ENCODE results near the gene UQCRC1.

Gene UQCRC1

GRCh38 chr3:48576647-48577046, 32.8 kb downstream of the UQCRC1 start:
- Histone ChIP-seq H3K4me2 (ENCODE audit: low read depth, low read length) (no peak overlapping the region), H3K36me3 (replicated peaks; ENCODE audit: insufficient read depth, low read length) (no peaks in the 10 kb centered on the region), H3K4me3 (ENCODE audit: low read length) (no peak overlapping the region)

GRCh38 chr3:48575366-48575765, 34.1 kb downstream of the UQCRC1 start:
- H3K9me2 ChIP-seq (replicated peaks; ENCODE audit: insufficient read depth, low read length): no peaks in the 10 kb centered on the region
- TF ChIP-seq EZH2 (optimal IDR thresholded peaks at IDR 0.05; ENCODE audit: low read depth, low read length) (no peak), EZH2phosphoT487 (IDR thresholded peaks at IDR 0.05; ENCODE audit: low read length) (no peak), CTCF (IDR thresholded peaks at IDR 0.05; ENCODE audit: low read length) (no peak)
- no peak overlapping the region for H2AFZ ChIP-seq (ENCODE audit: low read length)
- no peaks in the 10 kb centered on the region for H3K4me1 ChIP-seq (ENCODE audit: low read length)
- H3F3A ChIP-seq (ENCODE audit: insufficient read depth, low read length): no peaks in the 10 kb centered on the region
- H3K36me3 ChIP-seq (replicated peaks; ENCODE audit: insufficient read depth, low read length): no peaks in the 10 kb centered on the region
- no peak overlapping the region for H3K9ac ChIP-seq (ENCODE audit: low read length)
- no peaks in the 10 kb centered on the region for H3K79me2 ChIP-seq (ENCODE audit: low read length)
- H3K9me3 ChIP-seq (replicated peaks; ENCODE audit: insufficient read depth, low read length): no peaks in the 10 kb centered on the region
- H3K4me2 ChIP-seq (ENCODE audit: low read depth, low read length): no peak overlapping the region
- H3K27me3 ChIP-seq (replicated peaks; ENCODE audit: insufficient read depth, low read length): peaks cover 29% of the 10 kb centered on the region
- H3K4me3 ChIP-seq (ENCODE audit: low read length): no peak overlapping the region
- no peaks in the 10 kb centered on the region for H4K20me1 ChIP-seq (ENCODE audit: insufficient read depth, low read length)
- DNase-seq: no peak
- no peak overlapping the region for H3K27ac ChIP-seq (ENCODE audit: low read length)

More at GRCh38 chr3:48576647-48577046, 32.8 kb downstream of the UQCRC1 start:
- no peaks in the 10 kb centered on the region for H3F3A ChIP-seq (ENCODE audit: insufficient read depth, low read length)
- no peaks in the 10 kb centered on the region for H3K9me2 ChIP-seq (replicated peaks; ENCODE audit: insufficient read depth, low read length)
- no peak overlapping the region for H2AFZ ChIP-seq (ENCODE audit: low read length)
- H4K20me1 ChIP-seq (ENCODE audit: insufficient read depth, low read length): no peaks in the 10 kb centered on the region
- no peak for DNase-seq
- TF ChIP-seq EZH2 (optimal IDR thresholded peaks at IDR 0.05; ENCODE audit: low read depth, low read length) (no peak), EZH2phosphoT487 (IDR thresholded peaks at IDR 0.05; ENCODE audit: low read length) (no peak), CTCF (IDR thresholded peaks at IDR 0.05; ENCODE audit: low read length) (no peak)
- H3K27ac ChIP-seq (ENCODE audit: low read length): no peak overlapping the region
- peaks cover 32% of the 10 kb centered on the region for H3K27me3 ChIP-seq (replicated peaks; ENCODE audit: insufficient read depth, low read length)
- H3K9me3 ChIP-seq (replicated peaks; ENCODE audit: insufficient read depth, low read length): no peaks in the 10 kb centered on the region
- H3K9ac ChIP-seq (ENCODE audit: low read length): no peak overlapping the region
- no peaks in the 10 kb centered on the region for H3K4me1 ChIP-seq (ENCODE audit: low read length)
- no peaks in the 10 kb centered on the region for H3K79me2 ChIP-seq (ENCODE audit: low read length)

- Histone ChIP-seq H3K9me3 (replicated peaks; ENCODE audit: insufficient read depth, low read length) (no peaks in the 10 kb centered on the region), H4K20me1 (ENCODE audit: insufficient read depth, low read length) (no peaks in the 10 kb centered on the region), H3K4me3 (ENCODE audit: low read length) (no peak overlapping the region), H2AFZ (ENCODE audit: low read length) (no peak overlapping the region), H3K9ac (ENCODE audit: low read length) (no peak overlapping the region), H3K27me3 (replicated peaks; ENCODE audit: insufficient read depth, low read length) (peaks cover 17% of the 10 kb centered on the region), H3F3A (ENCODE audit: insufficient read depth, low read length) (no peaks in the 10 kb centered on the region), H3K9me2 (replicated peaks; ENCODE audit: insufficient read depth, low read length) (no peaks in the 10 kb centered on the region), H3K4me2 (ENCODE audit: low read depth, low read length) (no peak overlapping the region), H3K79me2 (ENCODE audit: low read length) (no peaks in the 10 kb centered on the region), H3K36me3 (replicated peaks; ENCODE audit: insufficient read depth, low read length) (no peaks in the 10 kb centered on the region), H3K4me1 (ENCODE audit: low read length) (no peaks in the 10 kb centered on the region), H3K27ac (ENCODE audit: low read length) (no peak overlapping the region)
- TF ChIP-seq EZH2 (optimal IDR thresholded peaks at IDR 0.05; ENCODE audit: low read depth, low read length) (no peak), EZH2phosphoT487 (IDR thresholded peaks at IDR 0.05; ENCODE audit: low read length) (no peak), CTCF (IDR thresholded peaks at IDR 0.05; ENCODE audit: low read length) (no peak)
- DNase-seq: no peak
These were observed 35.4 kb downstream of the UQCRC1 start for GRCh38 chr3:48573973-48574585.
